ENCODE results near the gene SNX20. TPM values are rescaled to one million over a fixed set of nuclear protein-coding genes. Genes with fewer than 3 reads are reported as not detected.

Gene SNX20
- total and polyA plus RNA-seq, 4 donors, result 0.61 to 1.1 (median 0.67) TPM

GRCh38 chr16:50706250-50706649, 25.1 kb upstream of the SNX20 start:
- Histone ChIP-seq H3K9me3 (ENCODE audit: control insufficient read depth, insufficient read depth, low read length) (peaks cover 8% of the 10 kb centered on the region), H3K4me1 (ENCODE audit: control insufficient read depth, insufficient read depth, low read length) (peaks cover 5% of the 10 kb centered on the region), H3K4me3 (ENCODE audit: low read depth, low read length) (no peak overlapping the region), H3K27me3 (ENCODE audit: control insufficient read depth, insufficient read depth, low read length) (peaks cover 2% of the 10 kb centered on the region), H3K27ac (ENCODE audit: low read depth, low read length) (no peak overlapping the region), H3K36me3 (ENCODE audit: control insufficient read depth, insufficient read depth, low read length) (no peaks in the 10 kb centered on the region)
- no peak for DNase-seq (ENCODE audit: low read depth in 4 of 6, low spot score in 6 of 6)
- 64% methylated on average over 3 of the region's 3 CpGs for WGBS (ENCODE audit: insufficient coverage)

- DNase-seq (ENCODE audit: low read depth in 4 of 6, low spot score in 6 of 6), result no peak
- 83% methylated on average over 2 of the region's 5 CpGs for WGBS (ENCODE audit: insufficient coverage)
- H3K4me1 ChIP-seq (ENCODE audit: control insufficient read depth, insufficient read depth, low read length), result no peaks in the 10 kb centered on the region
- peaks cover 8% of the 10 kb centered on the region for H3K9me3 ChIP-seq (ENCODE audit: control insufficient read depth, insufficient read depth, low read length)
- peaks cover 2% of the 10 kb centered on the region for H3K27me3 ChIP-seq (ENCODE audit: control insufficient read depth, insufficient read depth, low read length)
- no peak overlapping the region for H3K4me3 ChIP-seq (ENCODE audit: low read depth, low read length)
- H3K27ac ChIP-seq (ENCODE audit: low read depth, low read length), result no peak overlapping the region
- no peaks in the 10 kb centered on the region for H3K36me3 ChIP-seq (ENCODE audit: control insufficient read depth, insufficient read depth, low read length)
Measured at GRCh38 chr16:50705436-50706110, 24.5 kb upstream of the SNX20 start.

DNA sequence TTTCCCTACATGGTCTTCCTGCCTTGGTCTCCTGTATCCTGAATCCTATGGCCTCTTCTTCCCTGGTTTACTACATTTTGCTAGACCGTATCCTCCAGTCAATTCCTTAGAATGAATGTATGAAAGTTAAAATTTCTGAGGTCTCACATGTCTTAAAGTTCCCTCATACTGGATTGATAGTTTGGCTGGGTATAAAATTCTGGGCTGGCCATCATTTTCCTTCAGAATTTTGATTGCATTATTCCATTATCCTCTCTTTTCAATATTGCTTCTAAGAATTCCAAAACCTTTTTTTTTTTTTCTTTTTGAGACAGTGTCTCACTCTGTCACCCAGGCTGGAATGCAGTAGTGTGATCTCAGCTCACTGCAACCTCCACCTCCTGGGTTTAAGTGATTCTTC, 23.1 kb upstream of the SNX20 start:
- no peak for DNase-seq (ENCODE audit: low read depth in 4 of 6, low spot score in 6 of 6)
- no CpG with 5 or more reads among the region's 1 CpG for WGBS (ENCODE audit: insufficient coverage)
- Histone ChIP-seq H3K9me3 (ENCODE audit: control insufficient read depth, insufficient read depth, low read length) (peaks cover 8% of the 10 kb centered on the region), H3K27me3 (ENCODE audit: control insufficient read depth, insufficient read depth, low read length) (peaks cover 2% of the 10 kb centered on the region), H3K36me3 (ENCODE audit: control insufficient read depth, insufficient read depth, low read length) (peaks cover 3% of the 10 kb centered on the region), H3K27ac (ENCODE audit: low read depth, low read length) (no peak overlapping the region), H3K4me3 (ENCODE audit: low read depth, low read length) (no peak overlapping the region), H3K4me1 (ENCODE audit: control insufficient read depth, insufficient read depth, low read length) (no peaks in the 10 kb centered on the region)

DNA sequence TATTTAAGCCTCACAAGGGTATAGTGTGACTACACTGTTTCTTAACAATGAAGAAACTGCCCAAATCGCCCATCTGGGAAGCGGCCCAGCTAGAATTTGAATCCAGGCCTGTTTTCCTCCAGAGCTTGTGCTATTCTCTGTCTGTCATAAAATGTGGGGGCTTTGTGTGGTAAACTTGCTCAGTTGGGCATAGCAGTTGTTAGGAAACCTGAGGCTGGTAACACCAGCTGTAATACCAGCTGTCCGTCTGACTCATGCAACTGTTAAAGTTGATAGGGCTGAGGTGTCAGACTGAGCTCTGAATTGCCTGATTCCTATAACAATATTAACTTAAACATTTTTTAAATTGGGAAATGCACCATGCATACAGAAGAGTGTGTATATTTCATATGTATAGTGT, 21.6 kb upstream of the SNX20 start:
- H3K9me3 ChIP-seq (ENCODE audit: control insufficient read depth, insufficient read depth, low read length), result peaks cover 8% of the 10 kb centered on the region
- WGBS (ENCODE audit: insufficient coverage), result no CpG with 5 or more reads among the region's 3 CpGs
- H3K4me1 ChIP-seq (ENCODE audit: control insufficient read depth, insufficient read depth, low read length), result peaks cover 10% of the 10 kb centered on the region
- H3K36me3 ChIP-seq (ENCODE audit: control insufficient read depth, insufficient read depth, low read length), result peaks cover 3% of the 10 kb centered on the region
- no peak overlapping the region for H3K4me3 ChIP-seq (ENCODE audit: low read depth, low read length)
- H3K27me3 ChIP-seq (ENCODE audit: control insufficient read depth, insufficient read depth, low read length), result peaks cover 2% of the 10 kb centered on the region
- H3K27ac ChIP-seq (ENCODE audit: low read depth, low read length), result no peak overlapping the region
- DNase-seq (ENCODE audit: low read depth in 4 of 6, low spot score in 6 of 6), result peak in 2 of 6 donors; percentile 14 to 25

- Histone ChIP-seq H3K4me3 (ENCODE audit: low read depth, low read length) (no peak overlapping the region), H3K27ac (ENCODE audit: low read depth, low read length) (no peak overlapping the region), H3K9me3 (ENCODE audit: control insufficient read depth, insufficient read depth, low read length) (peaks cover 4% of the 10 kb centered on the region), H3K27me3 (ENCODE audit: control insufficient read depth, insufficient read depth, low read length) (peaks cover 2% of the 10 kb centered on the region), H3K4me1 (ENCODE audit: control insufficient read depth, insufficient read depth, low read length) (peaks cover 31% of the 10 kb centered on the region), H3K36me3 (ENCODE audit: control insufficient read depth, insufficient read depth, low read length) (peaks cover 3% of the 10 kb centered on the region)
- DNase-seq (ENCODE audit: low read depth in 4 of 6, low spot score in 6 of 6), result no peak
- 93% methylated on average over 19 of the region's 19 CpGs for WGBS (ENCODE audit: insufficient coverage)
Measured at GRCh38 chr16:50699326-50700159, 18.4 kb upstream of the SNX20 start.

GRCh38 chr16:50697881-50698767, 17.0 kb upstream of the SNX20 start:
- H3K27me3 ChIP-seq (ENCODE audit: control insufficient read depth, insufficient read depth, low read length), result peaks cover 12% of the 10 kb centered on the region
- H3K36me3 ChIP-seq (ENCODE audit: control insufficient read depth, insufficient read depth, low read length), result peaks cover 3% of the 10 kb centered on the region
- peak overlapping the region; percentile 27 for H3K4me3 ChIP-seq (ENCODE audit: low read depth, low read length)
- DNase-seq (ENCODE audit: low read depth in 4 of 6, low spot score in 6 of 6), result peak in 2 of 6 donors; percentile 21 to 45
- 56% methylated on average over 19 of the region's 19 CpGs for WGBS (ENCODE audit: insufficient coverage)
- H3K9me3 ChIP-seq (ENCODE audit: control insufficient read depth, insufficient read depth, low read length), result no peaks in the 10 kb centered on the region
- peaks cover 37% of the 10 kb centered on the region for H3K4me1 ChIP-seq (ENCODE audit: control insufficient read depth, insufficient read depth, low read length)
- peak overlapping the region; percentile 40 for H3K27ac ChIP-seq (ENCODE audit: low read depth, low read length)

GRCh38 chr16:50697421-50697715, 16.3 kb upstream of the SNX20 start:
- Histone ChIP-seq H3K36me3 (ENCODE audit: control insufficient read depth, insufficient read depth, low read length) (peaks cover 3% of the 10 kb centered on the region), H3K27ac (ENCODE audit: low read depth, low read length) (peak overlapping the region; percentile 40), H3K4me3 (ENCODE audit: low read depth, low read length) (no peak overlapping the region), H3K9me3 (ENCODE audit: control insufficient read depth, insufficient read depth, low read length) (no peaks in the 10 kb centered on the region), H3K27me3 (ENCODE audit: control insufficient read depth, insufficient read depth, low read length) (peaks cover 12% of the 10 kb centered on the region), H3K4me1 (ENCODE audit: control insufficient read depth, insufficient read depth, low read length) (peaks cover 41% of the 10 kb centered on the region)
- no peak for DNase-seq (ENCODE audit: low read depth in 4 of 6, low spot score in 6 of 6)
- 88% methylated on average over 3 of the region's 5 CpGs for WGBS (ENCODE audit: insufficient coverage)

DNA sequence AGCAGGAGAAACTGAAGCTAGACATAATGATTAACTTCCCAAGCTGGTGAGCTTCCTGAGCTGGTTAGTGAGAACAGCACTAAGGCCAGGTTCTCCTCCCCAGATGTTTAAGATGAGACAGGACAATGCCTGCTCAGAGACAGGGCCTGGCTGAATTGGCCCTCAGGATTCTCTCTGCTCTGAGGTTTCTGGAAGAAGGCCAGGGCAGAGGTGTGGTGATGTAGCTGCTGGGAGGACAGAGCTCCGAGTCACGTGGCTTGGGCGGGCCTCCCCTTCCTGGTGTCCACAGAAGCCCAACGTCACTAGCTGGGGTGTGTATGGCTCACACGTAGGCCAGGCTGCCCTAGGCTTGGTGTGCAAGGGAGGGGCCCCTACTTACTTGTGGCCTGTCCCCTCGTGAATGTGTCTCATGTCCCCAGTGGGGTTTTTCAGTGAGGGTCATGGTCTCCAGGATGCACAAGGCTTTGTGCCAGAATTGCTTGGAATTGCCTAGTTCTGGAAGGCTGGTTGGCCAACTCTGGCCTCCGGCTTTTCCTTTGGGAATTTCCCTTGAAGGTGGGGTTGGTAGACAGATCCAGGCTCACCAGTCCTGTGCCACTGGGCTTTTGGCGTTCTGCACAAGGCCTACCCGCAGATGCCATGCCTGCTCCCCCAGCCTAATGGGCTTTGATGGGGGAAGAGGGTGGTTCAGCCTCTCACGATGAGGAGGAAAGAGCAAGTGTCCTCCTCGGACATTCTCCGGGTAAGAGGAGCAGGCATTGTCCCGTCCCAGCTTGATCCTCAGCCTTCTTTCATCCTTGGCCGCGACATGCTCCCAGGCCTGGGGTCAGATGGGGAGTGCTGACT, 15.7 kb upstream of the SNX20 start:
- DNase-seq (ENCODE audit: low read depth in 4 of 6, low spot score in 6 of 6), result peak in 1 of 6 donors; percentile 47
- no peak overlapping the region for H3K27ac ChIP-seq (ENCODE audit: low read depth, low read length)

GRCh38 chr16:50696126-50696525, 15.0 kb upstream of the SNX20 start:
- Histone ChIP-seq H3K4me3 (ENCODE audit: low read depth, low read length) (no peak overlapping the region), H3K9me3 (ENCODE audit: control insufficient read depth, insufficient read depth, low read length) (no peaks in the 10 kb centered on the region), H3K27ac (ENCODE audit: low read depth, low read length) (no peak overlapping the region), H3K4me1 (ENCODE audit: control insufficient read depth, insufficient read depth, low read length) (peaks cover 41% of the 10 kb centered on the region), H3K27me3 (ENCODE audit: control insufficient read depth, insufficient read depth, low read length) (peaks cover 12% of the 10 kb centered on the region), H3K36me3 (ENCODE audit: control insufficient read depth, insufficient read depth, low read length) (peaks cover 3% of the 10 kb centered on the region)
- WGBS (ENCODE audit: insufficient coverage), result 59% methylated on average over 4 of the region's 5 CpGs
- no peak for DNase-seq (ENCODE audit: low read depth in 4 of 6, low spot score in 6 of 6)

More for the DNA sequence above, 15.7 kb upstream of the SNX20 start:
- H3K36me3 ChIP-seq (ENCODE audit: control insufficient read depth, insufficient read depth, low read length), result peaks cover 3% of the 10 kb centered on the region
- H3K9me3 ChIP-seq (ENCODE audit: control insufficient read depth, insufficient read depth, low read length), result no peaks in the 10 kb centered on the region
- H3K27me3 ChIP-seq (ENCODE audit: control insufficient read depth, insufficient read depth, low read length), result peaks cover 12% of the 10 kb centered on the region
- WGBS (ENCODE audit: insufficient coverage), result 75% methylated on average over 15 of the region's 15 CpGs
- no peak overlapping the region for H3K4me3 ChIP-seq (ENCODE audit: low read depth, low read length)
- peaks cover 41% of the 10 kb centered on the region for H3K4me1 ChIP-seq (ENCODE audit: control insufficient read depth, insufficient read depth, low read length)

Data from spinal cord (tissue), 10 donors.